CD4-positive, alpha-beta T cell treated with Interleukin-6 at 100 ng/mL for 8 hours (primary cell): ENCODE data around the gene APOBEC3G.
A peak's percentile ranks its signal among the peaks of the same experiment; 100 is the strongest.
"Not testable (repeated sequence)": the region's sequence is repeated elsewhere in the genome, so short reads cannot be mapped to it uniquely, and the experiment has no call there.

Experiments used
- DNase-seq: peaks from one replicate; pipeline ENCODE4 v3.0.0-alpha.2; 2020; ENCODE audit warnings: mixed read lengths, low spot score

APOBEC3G gene

DNA sequence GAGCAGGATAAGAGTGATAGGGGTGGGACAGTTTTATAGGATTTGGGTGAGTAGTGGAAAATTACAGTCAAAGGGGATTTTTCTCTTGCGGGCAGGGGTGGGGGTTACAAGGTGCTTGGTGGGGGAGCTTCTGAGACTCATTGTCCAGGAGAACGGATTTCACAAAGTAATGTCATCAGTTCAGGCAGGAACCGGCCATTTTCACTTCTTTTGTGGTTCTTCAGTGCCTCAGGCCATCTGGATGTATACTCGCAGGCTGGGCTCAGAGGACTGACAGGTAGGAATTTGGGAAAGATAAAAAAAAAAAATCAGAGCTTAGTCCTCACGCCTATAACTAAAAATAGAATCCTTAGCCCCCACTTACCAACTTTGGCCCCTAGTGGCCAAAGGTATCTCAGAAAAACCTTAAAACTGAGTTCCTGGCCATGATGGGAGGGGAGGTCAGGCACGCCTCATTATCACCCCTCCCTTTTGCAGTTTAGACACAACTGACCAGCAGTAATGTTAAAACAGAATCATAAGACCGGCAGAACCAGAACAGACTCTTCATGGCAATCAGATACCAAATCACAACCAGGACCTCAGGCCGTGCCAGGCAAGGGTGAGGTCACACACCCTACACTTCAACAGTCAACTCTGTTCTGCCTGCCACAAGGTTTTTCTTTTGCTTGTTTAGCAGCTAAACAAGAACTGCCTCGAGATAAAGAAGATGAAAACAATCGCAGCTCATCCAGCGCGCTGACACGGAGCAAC lies 8.9 kb upstream of the APOBEC3G start:
- DNase-seq: no peak

DNA sequence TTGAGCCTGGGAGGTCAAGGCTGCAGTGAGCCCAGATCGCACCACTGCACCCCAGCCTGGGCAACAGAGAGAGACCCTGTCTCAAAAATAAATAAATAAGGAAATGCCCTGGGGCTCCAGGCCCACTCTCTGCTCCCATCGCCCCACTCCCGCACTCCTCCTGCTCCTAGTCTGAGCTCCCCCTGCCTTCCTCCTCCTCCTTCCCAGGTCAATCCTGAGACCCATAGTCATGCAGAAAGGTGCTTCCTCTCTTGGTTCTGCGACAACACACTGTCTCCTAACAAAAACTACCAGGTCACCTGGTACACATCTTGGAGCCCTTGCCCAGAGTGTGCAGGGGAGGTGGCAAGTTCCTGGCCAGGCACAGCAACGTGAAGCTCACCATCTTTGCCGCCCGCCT lies 6.9 kb upstream of the APOBEC3G start:
- no peak for DNase-seq

DNA sequence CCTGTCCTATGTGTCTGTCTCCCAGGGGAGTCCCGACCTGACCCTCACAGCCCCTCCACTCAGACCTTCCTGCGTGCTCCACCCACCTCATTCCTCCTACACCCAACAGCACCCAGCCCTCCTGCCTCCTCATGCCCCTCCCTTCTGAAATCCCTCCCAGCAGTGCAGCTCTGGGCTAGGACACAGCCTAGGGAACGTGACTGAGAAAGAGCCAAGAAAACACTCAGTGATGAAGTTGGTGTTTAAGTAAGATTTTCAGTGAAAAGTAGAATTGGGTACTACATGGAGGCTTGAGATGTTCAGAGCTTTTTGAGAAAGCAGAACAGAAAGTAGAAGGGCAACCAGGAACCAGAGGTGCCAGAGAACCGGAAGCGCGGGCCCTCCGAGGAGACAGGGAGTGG lies 4.5 kb upstream of the APOBEC3G start:
- not testable (repeated sequence) for DNase-seq

DNA sequence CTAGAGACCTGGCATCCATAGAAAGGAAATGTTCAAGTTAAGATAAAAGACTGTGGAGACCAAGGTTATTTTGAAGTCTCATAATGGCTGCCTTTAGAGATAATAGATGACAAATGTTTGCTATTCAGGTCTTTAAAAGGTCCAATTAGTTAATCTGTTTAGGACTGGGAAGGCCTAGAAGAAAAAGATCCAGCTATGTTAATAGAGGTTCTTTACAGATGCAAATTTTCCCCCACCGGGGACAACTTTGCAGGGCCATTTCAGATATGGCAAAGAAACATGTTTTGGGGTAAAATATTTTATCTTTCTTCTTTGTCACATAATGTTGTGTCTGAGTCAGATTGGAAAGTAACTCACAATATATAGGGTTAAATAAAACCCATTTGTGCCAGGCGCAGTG lies 3.1 kb upstream of the APOBEC3G start:
- no peak for DNase-seq

DNA sequence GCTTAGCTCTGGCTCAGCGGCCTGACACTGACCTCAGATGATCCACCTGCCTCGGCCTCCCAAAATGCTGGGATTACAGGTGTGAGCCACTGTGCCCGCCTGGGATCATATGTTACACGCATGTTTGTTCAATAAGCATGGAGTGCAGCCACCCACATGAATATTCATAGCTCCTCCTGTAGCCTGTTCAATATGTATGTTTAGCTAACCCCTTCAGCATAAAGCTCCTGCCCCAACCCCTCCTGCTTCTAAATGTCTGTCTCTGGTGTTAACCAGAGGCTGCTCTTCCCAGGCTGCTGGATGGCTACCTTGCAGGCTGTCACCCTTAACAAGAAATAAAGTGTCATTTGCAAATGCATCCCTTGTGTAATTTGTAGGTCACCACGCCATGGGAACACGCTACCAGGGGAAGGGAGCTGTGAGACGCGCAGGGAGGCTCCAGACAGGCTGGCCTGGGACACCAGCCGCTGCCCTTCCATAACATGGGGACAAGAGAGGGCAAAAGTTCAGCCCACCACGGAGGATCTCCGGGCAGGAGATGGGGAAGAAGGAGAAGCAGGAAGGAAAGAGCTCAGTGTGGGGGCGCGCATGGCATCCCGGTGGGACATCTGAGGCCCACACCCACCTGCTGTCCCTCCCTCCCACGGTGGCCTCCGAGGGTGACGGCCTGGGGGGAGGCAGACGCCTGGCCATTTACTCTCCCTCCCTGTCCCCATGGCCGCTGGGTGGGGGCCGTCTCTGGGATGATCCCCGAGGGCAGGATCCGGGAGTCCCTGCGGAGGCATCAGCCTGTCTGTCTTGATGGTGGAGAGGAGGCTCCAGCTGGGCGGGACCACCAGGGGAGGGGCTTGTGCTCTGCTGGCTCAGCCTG lies 685 bp upstream of the APOBEC3G start:
- DNase-seq: not testable (repeated sequence)

DNA sequence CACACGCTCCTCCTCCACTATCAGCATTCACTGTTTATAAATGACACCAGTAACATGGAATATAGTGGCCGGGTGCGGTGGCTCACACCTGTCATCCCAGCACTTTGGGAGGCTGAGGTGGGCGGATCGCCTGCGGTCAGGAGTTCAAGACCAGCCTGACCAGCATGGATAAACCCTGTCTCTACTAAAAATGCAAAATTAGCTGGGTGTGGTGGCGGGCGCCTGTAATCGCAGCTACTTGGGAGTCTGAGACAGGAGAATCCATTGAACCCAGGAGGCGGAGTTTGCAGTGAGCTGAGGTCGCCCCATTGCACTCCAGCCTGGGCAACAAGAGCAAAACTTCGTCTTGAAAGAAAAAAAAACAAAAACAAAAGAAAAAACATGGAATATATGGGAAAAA lies 837 bp downstream of the APOBEC3G start:
- DNase-seq: not testable (repeated sequence)

DNA sequence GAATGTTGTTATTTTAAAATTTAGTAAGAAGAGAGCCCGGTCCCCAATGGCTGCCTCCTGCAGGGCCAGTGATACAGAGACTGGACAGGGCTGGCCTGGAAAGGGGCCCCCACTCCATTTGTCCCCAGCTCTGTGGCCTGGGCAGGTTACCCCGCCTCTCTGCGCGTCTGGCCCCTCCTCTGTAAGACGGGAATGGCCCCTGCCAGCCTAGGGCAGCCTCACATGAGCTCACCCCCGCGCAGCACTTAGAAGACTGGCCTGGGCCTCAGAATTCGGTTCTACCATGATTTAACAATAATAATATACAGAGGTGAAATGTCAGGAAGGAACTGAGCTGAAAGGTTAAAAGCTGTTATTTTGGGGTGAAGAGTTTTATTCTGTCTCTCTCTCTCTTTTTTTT lies 1.3 kb downstream of the APOBEC3G start:
- no peak for DNase-seq

DNA sequence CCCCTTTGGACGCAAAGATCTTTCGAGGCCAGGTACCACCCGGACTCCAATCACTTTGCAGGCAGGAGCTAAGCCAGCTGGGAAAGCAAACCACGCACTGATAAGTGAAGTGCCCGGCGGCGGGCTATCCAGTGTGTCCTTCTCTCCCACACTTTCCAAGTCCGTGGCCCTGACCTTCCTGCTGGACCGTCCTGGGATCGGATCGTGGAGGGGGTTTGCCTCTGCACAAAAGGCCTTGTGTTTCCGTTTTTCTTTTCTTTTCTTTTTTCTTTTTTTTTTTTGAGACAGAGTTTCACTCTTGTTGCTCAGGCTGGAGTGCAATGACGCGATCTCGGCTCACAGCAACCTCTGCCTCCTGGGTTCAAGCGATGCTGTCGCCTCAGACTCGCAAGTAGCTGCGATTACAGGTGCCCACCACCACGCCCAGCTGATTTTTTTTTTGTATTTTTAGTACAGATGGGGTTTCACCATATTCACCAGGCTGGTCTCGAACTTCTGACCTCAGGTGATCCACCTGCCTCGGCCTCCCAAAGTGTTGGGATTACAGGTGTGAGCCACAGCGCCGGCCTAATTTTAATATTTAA lies 2.1 kb downstream of the APOBEC3G start:
- not testable (repeated sequence) for DNase-seq

DNA sequence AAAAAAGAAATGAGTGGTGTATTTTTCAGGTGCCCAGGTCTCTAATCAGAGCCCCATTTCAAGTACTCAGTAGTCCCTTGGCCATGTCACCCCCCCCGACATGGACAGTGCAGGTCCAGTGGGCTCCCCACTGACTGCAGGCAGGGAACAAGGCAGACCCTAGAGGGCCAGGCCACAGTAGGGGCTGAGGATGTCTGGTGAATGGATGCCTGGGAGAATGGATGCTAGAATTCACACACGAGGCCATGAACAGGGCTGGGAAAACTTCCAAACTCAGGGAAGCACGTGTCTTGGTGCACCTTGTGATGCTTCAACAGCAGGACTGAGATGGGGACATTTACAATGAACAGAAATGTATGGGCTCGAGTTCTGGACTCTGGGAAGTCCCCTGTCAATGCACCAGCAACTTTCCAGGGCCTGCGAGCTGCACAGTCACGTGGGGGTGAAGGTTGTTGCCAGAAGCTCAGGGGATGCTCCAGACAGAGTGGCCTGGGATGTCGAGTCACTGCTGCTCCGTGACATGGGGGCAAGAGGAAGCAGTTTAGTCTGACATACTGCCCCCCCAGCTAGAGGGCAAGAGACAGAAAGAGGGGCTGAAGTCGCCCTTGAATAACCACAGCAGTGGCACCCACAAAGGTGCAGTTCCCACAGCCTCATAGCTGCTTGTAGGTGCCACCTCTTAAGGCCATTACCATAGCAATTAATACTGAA lies 3.1 kb downstream of the APOBEC3G start:
- no peak for DNase-seq

DNA sequence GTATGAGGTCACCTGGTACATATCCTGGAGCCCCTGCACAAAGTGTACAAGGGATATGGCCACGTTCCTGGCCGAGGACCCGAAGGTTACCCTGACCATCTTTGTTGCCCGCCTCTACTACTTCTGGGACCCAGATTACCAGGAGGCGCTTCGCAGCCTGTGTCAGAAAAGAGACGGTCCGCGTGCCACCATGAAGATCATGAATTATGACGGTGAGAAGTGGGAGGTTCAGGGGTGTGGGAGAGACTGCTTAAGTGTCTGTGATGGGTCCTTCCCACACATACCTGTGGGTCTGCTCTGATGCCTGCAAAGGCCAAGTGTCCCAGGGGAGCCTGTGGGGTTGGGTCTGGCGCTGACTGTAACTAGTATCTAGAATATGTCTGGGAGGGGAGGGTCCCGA lies 3.9 kb downstream of the APOBEC3G start:
- DNase-seq: no peak

DNA sequence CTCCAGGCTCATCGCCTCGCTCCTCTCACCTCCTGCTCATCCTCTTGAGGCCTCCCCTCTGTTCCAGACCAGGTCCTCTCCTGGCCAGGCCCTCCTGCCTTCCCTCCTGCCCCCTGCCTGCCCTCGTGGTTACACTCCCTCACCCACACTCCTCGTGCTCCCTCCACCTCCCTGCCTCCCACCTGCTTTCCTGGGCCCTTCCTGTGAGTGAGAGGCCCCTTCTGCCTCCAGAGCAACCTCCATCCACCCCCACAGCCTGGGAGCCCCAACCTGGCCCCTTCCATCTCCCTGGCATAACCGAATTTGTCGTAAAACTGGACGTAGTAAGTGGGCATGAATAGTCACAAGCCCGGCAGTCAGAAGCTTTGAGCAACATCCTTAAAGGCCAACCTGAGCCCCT lies 4.5 kb downstream of the APOBEC3G start:
- no peak for DNase-seq

DNA sequence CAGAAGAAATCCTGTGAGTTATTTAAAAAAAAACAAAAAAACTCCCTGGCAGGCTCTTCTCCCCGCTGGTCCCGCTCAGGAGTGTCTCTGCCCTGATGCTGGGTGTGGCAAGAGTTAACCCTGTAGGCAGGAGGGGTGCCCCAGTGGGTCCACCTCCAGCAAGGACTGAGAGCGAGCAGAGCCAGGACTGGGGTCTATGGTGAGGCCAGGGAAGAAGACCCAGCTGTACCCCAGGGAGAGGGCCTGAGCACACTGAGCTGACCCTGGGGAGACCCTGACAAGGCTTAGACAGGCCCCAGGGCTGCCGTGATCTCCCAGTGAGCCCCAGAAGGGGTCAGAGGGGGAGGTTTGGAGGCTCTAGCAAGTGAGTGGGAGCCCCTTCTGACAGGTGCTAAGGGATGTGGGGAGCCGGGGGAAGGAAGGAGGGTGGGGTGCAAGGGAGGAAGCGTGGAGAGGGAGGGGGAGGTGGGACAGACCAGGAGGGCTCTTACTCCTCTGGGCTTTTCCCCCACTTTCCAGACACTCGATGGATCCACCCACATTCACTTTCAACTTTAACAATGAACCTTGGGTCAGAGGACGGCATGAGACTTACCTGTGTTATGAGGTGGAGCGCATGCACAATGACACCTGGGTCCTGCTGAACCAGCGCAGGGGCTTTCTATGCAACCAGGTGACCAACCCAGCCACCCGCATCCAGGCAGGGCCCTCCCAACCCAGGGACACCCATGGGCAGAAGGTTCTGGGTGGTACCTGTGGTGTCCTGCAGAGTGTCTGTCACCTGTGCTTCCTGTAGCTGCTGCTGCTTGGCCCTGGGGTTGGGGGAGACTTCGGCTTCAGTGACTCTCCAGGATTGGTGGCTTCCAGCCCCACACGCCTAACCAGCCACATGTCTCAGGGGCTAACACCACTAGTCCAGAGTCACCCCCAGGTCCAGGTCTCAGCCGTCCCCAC lies 6.4 kb downstream of the APOBEC3G start:
- DNase-seq: no peak

DNA sequence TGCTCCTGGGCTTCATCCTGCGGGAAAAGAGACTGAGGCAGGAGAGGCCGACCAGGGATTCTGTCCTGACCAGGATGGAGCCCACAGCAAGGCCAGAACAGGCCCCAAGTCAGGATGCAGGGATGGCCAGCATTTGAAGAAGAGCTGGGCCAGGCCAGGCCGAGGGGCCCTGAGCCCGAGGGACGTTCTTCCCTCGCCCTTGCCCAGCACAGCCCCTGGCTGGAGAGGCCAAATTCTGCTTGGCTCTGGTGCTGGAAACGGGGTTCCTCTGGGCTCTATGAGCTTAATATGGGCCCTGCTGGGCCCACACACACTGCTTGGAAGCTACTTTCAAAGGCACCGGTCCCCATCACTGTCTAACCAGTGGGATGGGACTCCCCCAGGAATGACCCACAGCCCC lies 7.6 kb downstream of the APOBEC3G start:
- no peak for DNase-seq

DNA sequence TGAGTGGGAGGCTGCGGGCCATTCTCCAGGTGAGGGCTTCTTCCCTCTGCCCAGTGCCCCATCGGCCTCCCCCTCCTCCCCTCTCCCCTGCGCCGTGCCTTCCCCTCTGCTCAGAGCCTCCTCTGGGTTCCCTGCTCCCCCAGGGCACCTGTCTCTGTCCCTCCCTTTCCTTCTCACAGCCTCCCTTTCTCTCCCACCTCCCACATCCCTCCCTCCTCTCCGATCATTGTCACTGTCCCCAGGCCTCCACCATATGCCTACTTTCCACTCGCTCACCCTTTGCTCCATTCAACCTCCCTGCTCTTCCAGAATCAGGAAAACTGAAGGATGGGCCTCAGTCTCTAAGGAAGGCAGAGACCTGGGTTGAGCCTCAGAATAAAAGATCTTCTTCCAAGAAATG lies 10.0 kb downstream of the APOBEC3G start:
- DNase-seq: no peak

DNA sequence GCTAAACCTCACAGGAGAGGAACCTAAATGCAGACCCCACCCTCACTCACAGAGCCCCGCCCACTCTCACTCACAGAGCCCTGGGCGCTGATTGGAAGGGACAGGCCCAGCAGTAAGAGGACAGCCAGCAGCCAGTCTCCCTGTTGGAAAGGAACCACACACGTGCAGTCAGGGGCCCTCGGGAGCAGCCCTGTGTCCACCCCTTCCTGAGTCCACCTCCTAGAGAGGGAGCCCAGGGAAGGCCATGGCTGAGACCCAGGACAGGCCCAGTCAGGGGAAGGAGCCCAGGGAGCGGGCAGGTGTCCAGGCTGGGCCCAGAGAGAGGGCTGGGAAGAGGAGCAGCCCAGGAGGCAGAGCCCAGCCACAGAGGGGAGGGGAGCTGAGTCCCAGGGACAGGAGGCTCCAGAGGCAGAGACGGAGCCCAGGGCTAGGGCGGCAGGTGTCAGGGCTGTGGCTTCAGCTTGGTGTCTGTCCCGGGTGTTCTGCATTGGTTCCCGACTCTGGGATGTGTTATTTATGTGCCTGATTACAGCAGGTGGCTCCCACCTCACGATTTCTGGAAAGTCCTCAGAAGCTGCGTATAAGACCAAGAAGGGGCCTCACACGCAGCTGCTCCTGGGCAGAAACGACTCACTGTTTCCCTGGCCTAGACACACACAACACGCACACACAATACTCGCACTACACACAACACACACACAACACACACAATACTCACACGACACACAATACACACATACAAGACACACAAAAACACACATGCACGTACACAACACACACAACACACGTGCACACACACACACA lies 11.0 kb downstream of the APOBEC3G start:
- no peak for DNase-seq

DNA sequence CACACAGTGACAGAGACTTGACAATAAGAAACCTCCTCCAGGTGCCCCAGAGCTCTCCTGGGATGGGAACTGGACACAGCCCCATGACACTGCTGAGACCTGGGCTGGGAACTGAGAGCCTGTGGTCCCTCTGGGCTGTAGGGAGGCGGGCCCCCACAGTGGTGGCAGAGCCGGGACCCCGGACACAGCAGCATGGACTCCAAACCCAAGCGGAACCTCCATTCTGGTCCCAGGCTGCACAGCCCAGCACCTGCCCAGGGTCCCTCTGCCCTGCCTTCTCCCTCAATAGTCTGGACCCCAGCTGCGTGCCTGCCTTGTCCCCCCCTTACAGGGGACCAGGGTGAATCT lies 11.6 kb downstream of the APOBEC3G start:
- DNase-seq: no peak

DNA sequence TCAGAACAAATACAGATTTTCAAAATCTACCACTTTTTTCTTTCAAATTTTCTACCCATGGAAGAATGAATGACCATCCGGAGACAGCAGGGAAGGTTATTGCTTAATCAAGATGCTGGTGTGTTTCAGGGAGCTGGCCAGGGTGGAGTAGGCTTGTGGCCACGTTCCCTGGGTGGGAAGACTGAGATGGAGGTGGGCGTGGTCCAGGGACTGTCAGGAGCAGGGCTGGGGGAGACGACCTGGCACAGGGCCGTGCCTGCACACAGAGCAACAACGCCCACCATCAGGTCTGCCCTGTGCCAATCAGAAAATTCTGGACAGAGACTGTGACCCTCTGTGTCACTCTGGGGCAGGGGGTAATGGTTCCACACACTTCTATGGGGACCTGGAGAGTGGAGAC lies 12.9 kb downstream of the APOBEC3G start:
- DNase-seq: no peak

DNA sequence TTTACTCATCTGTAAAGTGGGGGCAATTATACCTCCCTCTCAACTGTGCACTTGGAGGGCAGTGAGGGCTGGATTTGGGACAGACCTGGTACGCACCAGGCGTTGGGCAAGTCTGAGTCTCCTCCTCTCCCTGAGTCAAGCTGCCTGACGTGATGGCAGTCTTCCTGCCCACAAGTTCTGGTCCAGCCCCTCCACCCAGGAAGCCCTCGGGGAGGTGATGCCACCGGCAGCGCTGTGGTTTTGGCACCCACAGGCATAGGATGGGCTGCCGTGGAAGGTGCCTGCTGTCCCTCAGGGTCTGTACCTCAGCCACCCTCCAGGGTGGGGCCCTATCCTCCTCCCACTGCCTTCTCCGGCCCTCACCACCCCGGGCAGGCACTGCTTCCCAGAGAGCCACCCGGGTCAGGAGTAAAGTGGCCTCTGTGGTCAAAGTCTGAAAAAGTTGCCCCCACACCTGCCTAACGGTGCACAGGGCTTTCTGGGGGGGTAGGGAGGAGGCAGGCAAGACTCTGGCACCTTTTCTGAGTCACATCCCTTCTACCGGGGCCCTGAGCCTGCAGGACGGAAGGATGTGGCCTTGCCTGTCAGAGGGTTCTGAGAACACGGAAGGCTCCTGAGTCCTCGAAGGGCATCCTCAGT lies 13.5 kb downstream of the APOBEC3G start:
- DNase-seq: peak; percentile 91

DNA sequence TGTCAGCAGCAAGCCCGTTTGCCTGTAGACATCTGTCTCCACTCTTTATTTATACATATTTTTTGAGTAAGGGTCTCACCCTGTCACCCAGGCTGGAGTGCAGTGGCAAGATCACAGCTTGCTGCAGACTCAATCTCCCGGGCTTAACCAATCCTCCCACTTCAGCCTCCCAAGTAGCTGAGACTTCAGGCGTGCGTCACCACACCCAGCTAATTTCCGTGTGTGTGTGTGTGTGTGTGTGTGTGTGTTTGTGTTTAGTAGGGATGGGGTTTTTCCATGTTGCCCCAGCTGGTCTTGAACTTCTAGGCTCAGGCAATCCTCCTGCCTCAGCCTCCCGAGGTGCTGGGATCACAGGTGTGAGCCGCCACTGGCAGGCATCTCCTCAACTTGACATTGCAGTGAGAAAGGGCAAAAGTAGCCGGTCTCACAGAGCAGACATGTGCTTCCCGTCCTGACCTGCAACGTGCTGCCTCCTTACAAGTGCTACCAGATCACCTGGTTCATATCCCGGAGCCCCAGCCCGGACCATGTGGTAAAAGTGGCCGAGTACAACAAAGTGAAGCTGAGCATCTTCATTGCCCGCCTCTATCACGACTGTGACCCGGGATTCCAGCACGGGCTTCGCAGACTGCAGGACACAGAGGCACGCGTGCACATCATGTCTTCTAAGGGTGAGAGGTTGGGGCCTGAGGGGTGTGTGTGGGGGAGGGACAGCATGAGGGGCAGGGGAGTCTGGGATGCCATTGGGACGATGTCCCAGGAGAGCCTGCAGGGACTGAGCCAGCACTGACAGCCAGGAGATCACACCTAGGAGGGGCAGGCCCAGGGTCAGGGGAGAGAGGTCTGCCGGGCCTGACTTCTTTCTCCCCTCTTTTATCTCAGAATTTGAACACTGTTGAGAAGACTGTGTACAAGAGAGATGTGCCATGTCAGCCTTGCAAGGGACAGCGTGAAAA lies 14.3 kb downstream of the APOBEC3G start:
- DNase-seq: no peak
